ENCODE results near the gene SIX5.
"Not testable (repeated sequence)": the region's sequence is repeated elsewhere in the genome, so short reads cannot be mapped to it uniquely, and the experiment has no call there.

Gene SIX5

GRCh38 chr19:45761714-45762113, 7.3 kb downstream of the SIX5 start:
- no peaks in the 10 kb centered on the region for H3K27me3 ChIP-seq (ENCODE audit: control insufficient read depth, insufficient read depth, low read length)
- no peak overlapping the region for H3K9ac ChIP-seq (ENCODE audit: low read depth, low read length)
- no peak overlapping the region for H3K4me3 ChIP-seq (ENCODE audit: low read depth, low read length)
- no peaks in the 10 kb centered on the region for H3K9me3 ChIP-seq (ENCODE audit: control insufficient read depth, insufficient read depth, low read length)
- H3K36me3 ChIP-seq (ENCODE audit: control insufficient read depth, insufficient read depth, low read length): peaks cover 3% of the 10 kb centered on the region
- peaks cover 8% of the 10 kb centered on the region for H3K4me1 ChIP-seq (ENCODE audit: control insufficient read depth, insufficient read depth, low read length)

DNA sequence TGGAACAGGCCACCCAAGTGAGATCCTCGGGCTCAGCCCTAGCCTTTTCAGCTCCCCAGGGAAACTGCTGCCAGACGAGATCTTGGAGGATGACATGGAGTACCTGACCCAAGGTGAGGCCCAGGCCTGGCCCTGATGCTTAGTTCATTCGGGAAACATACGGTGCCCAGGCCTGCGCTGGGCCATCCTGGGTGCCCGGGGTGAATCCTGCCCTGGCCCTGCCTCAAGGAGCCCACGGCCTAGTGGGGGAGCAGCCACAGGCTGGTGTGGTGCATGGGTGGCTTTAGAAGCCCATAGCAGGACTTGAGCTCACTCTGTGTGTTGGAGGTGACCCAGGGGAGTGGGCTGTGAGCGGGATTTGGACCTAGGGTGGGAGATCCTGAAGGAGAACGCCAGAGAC, 10.1 kb downstream of the SIX5 start:
- Histone ChIP-seq H3K36me3 (ENCODE audit: control insufficient read depth, insufficient read depth, low read length) (no peaks in the 10 kb centered on the region), H3K27me3 (ENCODE audit: control insufficient read depth, insufficient read depth, low read length) (no peaks in the 10 kb centered on the region), H3K9me3 (ENCODE audit: control insufficient read depth, insufficient read depth, low read length) (no peaks in the 10 kb centered on the region), H3K9ac (ENCODE audit: low read depth, low read length) (no peak overlapping the region), H3K4me3 (ENCODE audit: low read depth, low read length) (no peak overlapping the region), H3K4me1 (ENCODE audit: control insufficient read depth, insufficient read depth, low read length) (no peaks in the 10 kb centered on the region)

DNA sequence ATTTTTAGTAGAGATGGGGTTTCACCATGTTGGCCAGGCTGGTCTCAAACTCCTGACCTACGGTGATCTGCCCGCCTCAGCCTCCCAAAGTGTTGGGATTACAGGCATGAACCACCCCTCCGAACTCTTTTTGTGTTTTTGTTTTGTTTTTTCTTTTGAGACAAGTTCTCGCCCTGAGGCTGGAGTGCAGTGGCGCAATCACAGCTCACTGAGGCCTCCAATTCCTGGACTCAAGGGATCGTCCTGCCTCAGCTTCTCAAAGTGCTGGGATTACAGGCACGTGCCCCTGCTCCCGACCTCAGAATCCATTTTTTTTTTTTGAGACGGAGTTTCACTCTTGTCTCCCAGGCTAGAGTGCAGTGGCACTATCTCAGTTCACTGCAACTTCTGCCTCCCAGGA, 11.4 kb downstream of the SIX5 start:
- no peak overlapping the region for H3K9ac ChIP-seq (ENCODE audit: low read depth, low read length)
- no peaks in the 10 kb centered on the region for H3K27me3 ChIP-seq (ENCODE audit: control insufficient read depth, insufficient read depth, low read length)
- H3K9me3 ChIP-seq (ENCODE audit: control insufficient read depth, insufficient read depth, low read length): no peaks in the 10 kb centered on the region
- H3K36me3 ChIP-seq (ENCODE audit: control insufficient read depth, insufficient read depth, low read length): no peaks in the 10 kb centered on the region
- H3K4me3 ChIP-seq (ENCODE audit: low read depth, low read length): no peak overlapping the region
- H3K4me1 ChIP-seq (ENCODE audit: control insufficient read depth, insufficient read depth, low read length): no peaks in the 10 kb centered on the region

- no peak overlapping the region for H3K9ac ChIP-seq (ENCODE audit: low read depth, low read length)
- H3K4me3 ChIP-seq (ENCODE audit: low read depth, low read length): no peak overlapping the region
- H3K27me3 ChIP-seq (ENCODE audit: control insufficient read depth, insufficient read depth, low read length): no peaks in the 10 kb centered on the region
- H3K9me3 ChIP-seq (ENCODE audit: control insufficient read depth, insufficient read depth, low read length): no peaks in the 10 kb centered on the region
- no peaks in the 10 kb centered on the region for H3K36me3 ChIP-seq (ENCODE audit: control insufficient read depth, insufficient read depth, low read length)
- H3K4me1 ChIP-seq (ENCODE audit: control insufficient read depth, insufficient read depth, low read length): no peaks in the 10 kb centered on the region
Measured at GRCh38 chr19:45754323-45754722, 14.7 kb downstream of the SIX5 start.

- Histone ChIP-seq H3K4me1 (ENCODE audit: control insufficient read depth, insufficient read depth, low read length) (no peaks in the 10 kb centered on the region), H3K9ac (ENCODE audit: low read depth, low read length) (no peak overlapping the region), H3K4me3 (ENCODE audit: low read depth, low read length) (no peak overlapping the region), H3K36me3 (ENCODE audit: control insufficient read depth, insufficient read depth, low read length) (no peaks in the 10 kb centered on the region), H3K9me3 (ENCODE audit: control insufficient read depth, insufficient read depth, low read length) (no peaks in the 10 kb centered on the region), H3K27me3 (ENCODE audit: control insufficient read depth, insufficient read depth, low read length) (no peaks in the 10 kb centered on the region)
Measured at GRCh38 chr19:45753548-45753947, 15.5 kb downstream of the SIX5 start.

GRCh38 chr19:45752639-45753038, 16.4 kb downstream of the SIX5 start:
- Histone ChIP-seq H3K4me3 (ENCODE audit: low read depth, low read length) (no peak overlapping the region), H3K27me3 (ENCODE audit: control insufficient read depth, insufficient read depth, low read length) (no peaks in the 10 kb centered on the region), H3K4me1 (ENCODE audit: control insufficient read depth, insufficient read depth, low read length) (no peaks in the 10 kb centered on the region), H3K9ac (ENCODE audit: low read depth, low read length) (no peak overlapping the region), H3K9me3 (ENCODE audit: control insufficient read depth, insufficient read depth, low read length) (no peaks in the 10 kb centered on the region), H3K36me3 (ENCODE audit: control insufficient read depth, insufficient read depth, low read length) (no peaks in the 10 kb centered on the region)

- not testable (repeated sequence) for H3K4me3 ChIP-seq (ENCODE audit: low read depth, low read length); H3K4me1 ChIP-seq (ENCODE audit: control insufficient read depth, insufficient read depth, low read length); H3K27me3 ChIP-seq (ENCODE audit: control insufficient read depth, insufficient read depth, low read length); H3K36me3 ChIP-seq (ENCODE audit: control insufficient read depth, insufficient read depth, low read length); H3K9ac ChIP-seq (ENCODE audit: low read depth, low read length); H3K9me3 ChIP-seq (ENCODE audit: control insufficient read depth, insufficient read depth, low read length)
Measured at GRCh38 chr19:45751483-45751882, 17.6 kb downstream of the SIX5 start.

- no peak overlapping the region for H3K4me3 ChIP-seq (ENCODE audit: low read depth, low read length)
- H3K27me3 ChIP-seq (ENCODE audit: control insufficient read depth, insufficient read depth, low read length): no peaks in the 10 kb centered on the region
- H3K36me3 ChIP-seq (ENCODE audit: control insufficient read depth, insufficient read depth, low read length): no peaks in the 10 kb centered on the region
- peaks cover 5% of the 10 kb centered on the region for H3K4me1 ChIP-seq (ENCODE audit: control insufficient read depth, insufficient read depth, low read length)
- no peaks in the 10 kb centered on the region for H3K9me3 ChIP-seq (ENCODE audit: control insufficient read depth, insufficient read depth, low read length)
- H3K9ac ChIP-seq (ENCODE audit: low read depth, low read length): no peak overlapping the region
Measured at GRCh38 chr19:45747513-45747912, 21.5 kb downstream of the SIX5 start.

- H3K27me3 ChIP-seq (ENCODE audit: control insufficient read depth, insufficient read depth, low read length): no peaks in the 10 kb centered on the region
- H3K9ac ChIP-seq (ENCODE audit: low read depth, low read length): no peak overlapping the region
- no peaks in the 10 kb centered on the region for H3K36me3 ChIP-seq (ENCODE audit: control insufficient read depth, insufficient read depth, low read length)
- peaks cover 5% of the 10 kb centered on the region for H3K4me1 ChIP-seq (ENCODE audit: control insufficient read depth, insufficient read depth, low read length)
- H3K4me3 ChIP-seq (ENCODE audit: low read depth, low read length): no peak overlapping the region
- no peaks in the 10 kb centered on the region for H3K9me3 ChIP-seq (ENCODE audit: control insufficient read depth, insufficient read depth, low read length)
Measured at GRCh38 chr19:45746866-45747265, 22.2 kb downstream of the SIX5 start.

DNA sequence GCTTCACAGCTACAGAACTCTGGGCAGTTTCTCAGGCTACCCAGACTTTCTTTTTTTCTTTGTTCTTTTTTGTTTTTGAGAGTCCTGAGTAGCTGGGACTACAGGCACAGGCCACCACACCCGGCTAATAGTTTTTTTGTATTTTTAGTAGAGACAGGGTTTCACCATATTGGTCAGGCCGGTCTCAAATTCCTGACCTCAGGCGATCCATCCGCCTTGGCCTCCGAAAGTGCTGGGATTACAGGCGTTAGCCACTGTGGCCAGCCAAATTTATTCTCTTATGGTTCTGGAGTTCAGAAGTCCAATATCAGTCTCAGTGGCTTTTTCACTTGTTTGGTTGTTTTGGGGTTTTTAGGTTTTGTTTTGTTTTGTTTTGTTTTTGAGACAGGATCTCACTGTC, 23.4 kb downstream of the SIX5 start:
- H3K27me3 ChIP-seq (ENCODE audit: control insufficient read depth, insufficient read depth, low read length): no peaks in the 10 kb centered on the region
- H3K9me3 ChIP-seq (ENCODE audit: control insufficient read depth, insufficient read depth, low read length): no peaks in the 10 kb centered on the region
- H3K36me3 ChIP-seq (ENCODE audit: control insufficient read depth, insufficient read depth, low read length): no peaks in the 10 kb centered on the region
- H3K4me1 ChIP-seq (ENCODE audit: control insufficient read depth, insufficient read depth, low read length): peaks cover 5% of the 10 kb centered on the region
- no peak overlapping the region for H3K4me3 ChIP-seq (ENCODE audit: low read depth, low read length)
- H3K9ac ChIP-seq (ENCODE audit: low read depth, low read length): no peak overlapping the region

DNA sequence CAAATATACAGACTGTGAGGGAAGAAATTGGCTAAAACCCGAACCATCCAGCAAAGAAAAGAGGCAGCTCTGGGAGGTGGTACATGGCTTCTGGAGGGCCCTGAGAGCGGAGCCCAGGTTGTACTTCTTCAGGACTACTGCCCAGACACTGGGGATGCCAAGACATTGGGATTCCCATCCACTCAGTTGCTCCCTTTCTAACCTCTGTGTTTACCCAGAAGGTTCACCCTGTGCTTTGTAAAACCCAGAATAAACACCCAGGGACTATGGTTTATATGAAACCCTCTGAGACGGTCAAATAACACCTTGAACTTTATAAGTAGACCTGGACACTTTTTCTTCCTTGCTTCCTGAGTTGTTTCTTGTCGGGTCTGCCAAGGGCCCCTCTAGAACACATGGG, 26.1 kb downstream of the SIX5 start:
- Histone ChIP-seq H3K4me1 (ENCODE audit: control insufficient read depth, insufficient read depth, low read length) (peaks cover 5% of the 10 kb centered on the region), H3K36me3 (ENCODE audit: control insufficient read depth, insufficient read depth, low read length) (no peaks in the 10 kb centered on the region), H3K9me3 (ENCODE audit: control insufficient read depth, insufficient read depth, low read length) (no peaks in the 10 kb centered on the region), H3K4me3 (ENCODE audit: low read depth, low read length) (no peak overlapping the region), H3K27me3 (ENCODE audit: control insufficient read depth, insufficient read depth, low read length) (no peaks in the 10 kb centered on the region), H3K9ac (ENCODE audit: low read depth, low read length) (no peak overlapping the region)

- Histone ChIP-seq H3K4me3 (ENCODE audit: low read depth, low read length) (no peak overlapping the region), H3K9me3 (ENCODE audit: control insufficient read depth, insufficient read depth, low read length) (no peaks in the 10 kb centered on the region), H3K27me3 (ENCODE audit: control insufficient read depth, insufficient read depth, low read length) (no peaks in the 10 kb centered on the region), H3K4me1 (ENCODE audit: control insufficient read depth, insufficient read depth, low read length) (no peaks in the 10 kb centered on the region), H3K36me3 (ENCODE audit: control insufficient read depth, insufficient read depth, low read length) (no peaks in the 10 kb centered on the region), H3K9ac (ENCODE audit: low read depth, low read length) (no peak overlapping the region)
Measured at GRCh38 chr19:45739498-45740439, 29.3 kb downstream of the SIX5 start.

All from iPS-15b (cell line).